Measurements from ENCODE around the gene FNDC11.
A peak's percentile ranks its signal among the peaks of the same experiment; 100 is the strongest.

The FNDC11 gene

GRCh38 chr20:63572788-63573646 lies 19.1 kb downstream of the FNDC11 start:
- peak overlapping the region; percentile 76 for H3K4me3 ChIP-seq (ENCODE audit: low read length)
- no peaks in the 10 kb centered on the region for H3K36me3 ChIP-seq (ENCODE audit: insufficient read depth, low read length)
- H3K27ac ChIP-seq (ENCODE audit: low read depth, low read length), result no peak overlapping the region
- H3K27me3 ChIP-seq (ENCODE audit: insufficient read depth, low read length), result no peaks in the 10 kb centered on the region; the same call in 1 of the 2 replicates
- H3K9me3 ChIP-seq (ENCODE audit: insufficient read depth, low read depth, low read length), result no peaks in the 10 kb centered on the region
- WGBS, result 90% methylated on average over 34 of the region's 34 CpGs
- no peaks in the 10 kb centered on the region for H3K4me1 ChIP-seq (ENCODE audit: insufficient read depth, low read length)
- no peak overlapping the region for H3K9ac ChIP-seq (ENCODE audit: low read depth, low read length)

GRCh38 chr20:63573647-63574131 lies 19.7 kb downstream of the FNDC11 start:
- H3K36me3 ChIP-seq (ENCODE audit: insufficient read depth, low read length), result no peaks in the 10 kb centered on the region
- H3K27me3 ChIP-seq (ENCODE audit: insufficient read depth, low read length), result no peaks in the 10 kb centered on the region; the same call in 1 of the 2 replicates
- H3K27ac ChIP-seq (ENCODE audit: low read depth, low read length), result no peak overlapping the region
- 7% methylated on average over 22 of the region's 24 CpGs for WGBS
- peak overlapping the region; percentile 76 for H3K4me3 ChIP-seq (ENCODE audit: low read length)
- peak overlapping the region; percentile 60; the same call in 1 of the 2 replicates for H3K9ac ChIP-seq (ENCODE audit: low read depth, low read length)
- no peaks in the 10 kb centered on the region for H3K9me3 ChIP-seq (ENCODE audit: insufficient read depth, low read depth, low read length)
- no peaks in the 10 kb centered on the region for H3K4me1 ChIP-seq (ENCODE audit: insufficient read depth, low read length)

GRCh38 chr20:63574156-63574828 lies 20.3 kb downstream of the FNDC11 start, which contains the start of gene HELZ2:
HELZ2 (minus strand) TSS chr20:63574239; CDS start chr20:63572385, 1,854 bp downstream.
- WGBS, result 8% methylated on average over 40 of the region's 40 CpGs
- H3K27me3 ChIP-seq (ENCODE audit: insufficient read depth, low read length), result no peaks in the 10 kb centered on the region; the same call in 1 of the 2 replicates
- H3K27ac ChIP-seq (ENCODE audit: low read depth, low read length), result no peak within 1 kb of the TSS
- H3K4me1 ChIP-seq (ENCODE audit: insufficient read depth, low read length), result no peaks in the 10 kb centered on the region
- peak within 1 kb of the TSS; percentile 76 for H3K4me3 ChIP-seq (ENCODE audit: low read length)
- no peaks in the 10 kb centered on the region for H3K9me3 ChIP-seq (ENCODE audit: insufficient read depth, low read depth, low read length)
- peak within 1 kb of the TSS; percentile 60; the same call in 1 of the 2 replicates for H3K9ac ChIP-seq (ENCODE audit: low read depth, low read length)
- H3K36me3 ChIP-seq (ENCODE audit: insufficient read depth, low read length), result no peaks in the 10 kb centered on the region

DNA sequence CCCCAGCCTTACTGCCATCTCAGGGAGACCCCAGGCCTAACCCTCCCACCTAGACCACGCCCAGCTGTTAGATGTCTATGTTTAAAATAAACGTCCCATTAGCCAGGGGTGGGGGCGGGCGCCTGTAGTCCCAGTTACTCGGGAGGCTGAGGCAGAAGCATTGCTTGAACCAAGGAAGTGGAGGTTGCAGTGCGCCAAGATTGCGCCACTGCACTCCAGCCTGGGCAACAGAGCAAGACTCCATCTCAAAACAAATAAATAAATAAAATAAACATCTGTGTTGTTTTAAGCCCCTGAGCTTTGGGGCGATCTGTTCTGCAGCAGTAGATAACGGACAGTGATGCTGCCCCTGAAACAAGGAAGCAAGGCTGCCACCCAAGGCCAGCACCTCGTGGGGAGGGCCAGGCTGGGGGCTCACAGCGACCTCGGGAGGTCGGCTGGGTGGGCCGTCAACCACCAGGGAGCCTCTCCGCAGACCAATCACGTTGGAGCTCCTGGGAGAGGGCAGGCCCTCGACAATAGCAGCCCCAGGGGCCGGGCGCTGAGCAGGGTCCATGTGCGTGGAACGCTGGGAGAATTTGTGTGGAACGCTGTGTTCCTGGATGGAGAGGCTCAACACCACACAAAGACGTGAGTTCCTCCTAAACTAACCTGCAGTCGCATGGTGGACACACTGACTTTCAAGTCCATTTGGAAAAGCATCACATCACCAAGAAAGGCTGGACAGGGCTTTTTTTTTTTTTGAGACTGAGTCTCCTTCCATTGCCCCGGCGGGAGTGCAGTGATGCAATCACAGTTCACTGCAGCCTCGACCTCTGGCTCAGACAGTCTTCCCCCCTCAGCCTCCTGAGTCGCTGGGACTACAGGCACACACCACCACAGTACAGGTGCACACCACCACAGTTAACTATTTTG lies 21.1 kb downstream of the FNDC11 start:
- Histone ChIP-seq H3K27ac (ENCODE audit: low read depth, low read length) (no peak overlapping the region), H3K9ac (ENCODE audit: low read depth, low read length) (no peak overlapping the region), H3K27me3 (ENCODE audit: insufficient read depth, low read length) (no peaks in the 10 kb centered on the region; the same call in 1 of the 2 replicates), H3K36me3 (ENCODE audit: insufficient read depth, low read length) (no peaks in the 10 kb centered on the region), H3K4me1 (ENCODE audit: insufficient read depth, low read length) (no peaks in the 10 kb centered on the region), H3K4me3 (ENCODE audit: low read length) (no peak overlapping the region), H3K9me3 (ENCODE audit: insufficient read depth, low read depth, low read length) (no peaks in the 10 kb centered on the region)
- WGBS, result 77% methylated on average over 28 of the region's 28 CpGs

DNA sequence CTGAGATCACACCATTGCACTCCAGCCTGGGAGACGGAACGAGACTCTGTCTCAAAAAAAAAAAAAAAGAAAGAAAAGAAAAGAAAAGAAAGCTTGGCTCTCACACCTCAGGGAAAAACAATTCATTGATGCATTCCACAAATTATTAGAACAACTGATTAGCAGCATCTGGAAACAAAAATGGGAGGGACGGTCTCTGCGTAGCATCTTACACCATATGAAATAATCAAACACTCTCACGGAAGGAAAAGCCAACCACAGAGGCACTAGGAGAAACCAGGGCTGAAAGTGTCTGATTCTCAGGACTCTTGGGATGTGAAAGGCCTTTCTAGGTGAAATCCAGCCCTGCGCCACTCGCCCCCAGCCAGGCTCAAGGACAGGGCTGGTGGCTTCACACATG lies 22.4 kb downstream of the FNDC11 start:
- Histone ChIP-seq H3K4me1 (ENCODE audit: insufficient read depth, low read length) (no peaks in the 10 kb centered on the region), H3K9ac (ENCODE audit: low read depth, low read length) (no peak overlapping the region), H3K36me3 (ENCODE audit: insufficient read depth, low read length) (no peaks in the 10 kb centered on the region), H3K9me3 (ENCODE audit: insufficient read depth, low read depth, low read length) (no peaks in the 10 kb centered on the region), H3K27ac (ENCODE audit: low read depth, low read length) (no peak overlapping the region), H3K4me3 (ENCODE audit: low read length) (no peak overlapping the region), H3K27me3 (ENCODE audit: insufficient read depth, low read length) (no peaks in the 10 kb centered on the region; the same call in 1 of the 2 replicates)
- 94% methylated on average over 6 of the region's 7 CpGs for WGBS

DNA sequence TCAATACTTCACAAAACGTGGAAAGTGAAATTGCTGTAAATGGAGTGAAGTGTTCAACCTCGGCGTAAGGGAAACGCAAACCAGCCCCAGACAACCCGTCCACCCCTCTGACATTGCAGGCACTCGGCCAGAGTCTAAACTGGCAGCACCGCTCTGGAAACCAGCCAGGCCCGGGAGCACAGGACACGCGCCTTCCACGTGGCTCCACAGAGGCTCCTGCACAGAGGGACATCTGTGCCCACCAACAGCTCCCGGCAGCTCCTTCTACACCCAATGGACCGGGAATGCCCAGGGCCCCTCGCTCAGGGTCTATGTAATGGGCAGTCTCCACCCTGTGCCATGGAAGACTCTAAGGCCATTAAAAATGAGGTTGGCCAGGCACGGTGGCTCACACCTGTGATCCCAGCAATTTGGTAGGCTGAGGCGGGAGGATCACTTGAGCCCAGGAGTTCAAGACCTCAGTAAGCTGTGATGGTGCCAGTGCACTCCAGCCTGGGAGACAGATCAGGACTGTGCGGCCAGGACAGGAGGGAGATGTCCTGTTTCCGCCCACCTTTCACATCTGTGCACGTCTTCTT lies 23.4 kb downstream of the FNDC11 start:
- no peaks in the 10 kb centered on the region for H3K9me3 ChIP-seq (ENCODE audit: insufficient read depth, low read depth, low read length)
- no peaks in the 10 kb centered on the region for H3K4me1 ChIP-seq (ENCODE audit: insufficient read depth, low read length)
- WGBS, result 95% methylated on average over 19 of the region's 19 CpGs
- H3K9ac ChIP-seq (ENCODE audit: low read depth, low read length), result no peak overlapping the region
- no peak overlapping the region for H3K27ac ChIP-seq (ENCODE audit: low read depth, low read length)
- H3K4me3 ChIP-seq (ENCODE audit: low read length), result no peak overlapping the region
- no peaks in the 10 kb centered on the region; the same call in 1 of the 2 replicates for H3K27me3 ChIP-seq (ENCODE audit: insufficient read depth, low read length)
- no peaks in the 10 kb centered on the region for H3K36me3 ChIP-seq (ENCODE audit: insufficient read depth, low read length)

DNA sequence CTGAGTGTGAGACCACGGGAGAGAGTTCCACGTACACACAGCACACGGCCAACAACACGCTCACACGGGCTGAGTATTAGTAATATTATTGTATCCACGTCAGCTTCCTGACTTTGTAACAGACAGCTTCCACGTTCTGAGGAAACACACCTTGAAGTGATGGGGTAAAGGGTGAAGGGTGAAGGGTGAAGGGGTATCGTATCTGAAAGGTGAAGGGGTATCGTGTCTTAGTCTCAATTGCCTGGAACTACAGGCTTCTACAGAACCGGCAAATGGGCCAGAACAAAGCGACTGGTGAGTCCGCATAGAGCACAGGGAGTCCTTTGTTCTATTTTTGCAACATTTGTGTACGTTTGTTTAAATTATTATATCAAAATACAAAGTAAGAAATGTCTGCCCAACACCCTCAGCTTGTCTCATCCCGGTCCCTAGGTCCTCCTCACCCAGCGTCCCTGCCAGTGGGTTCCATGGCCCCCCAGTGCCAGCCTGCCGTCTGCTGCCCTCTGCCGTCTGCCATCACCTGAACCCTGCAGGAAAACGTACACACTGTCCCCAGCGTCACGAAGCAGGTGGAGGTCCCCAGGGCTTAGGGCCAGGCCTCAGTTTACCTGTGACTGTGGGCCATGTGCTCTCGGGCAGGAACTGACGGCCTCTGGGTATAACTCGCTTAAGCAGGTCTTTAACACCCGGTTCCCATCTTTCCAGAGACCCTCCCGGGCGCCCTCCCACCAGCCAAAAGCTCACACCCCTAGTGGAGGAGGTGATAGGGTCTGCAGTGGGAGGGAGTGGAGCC lies 24.5 kb downstream of the FNDC11 start:
- H3K36me3 ChIP-seq (ENCODE audit: insufficient read depth, low read length), result no peaks in the 10 kb centered on the region
- H3K4me3 ChIP-seq (ENCODE audit: low read length), result no peak overlapping the region
- 94% methylated on average over 21 of the region's 26 CpGs for WGBS
- no peak overlapping the region for H3K9ac ChIP-seq (ENCODE audit: low read depth, low read length)
- H3K9me3 ChIP-seq (ENCODE audit: insufficient read depth, low read depth, low read length), result no peaks in the 10 kb centered on the region
- no peak overlapping the region for H3K27ac ChIP-seq (ENCODE audit: low read depth, low read length)
- H3K4me1 ChIP-seq (ENCODE audit: insufficient read depth, low read length), result no peaks in the 10 kb centered on the region
- H3K27me3 ChIP-seq (ENCODE audit: insufficient read depth, low read length), result no peaks in the 10 kb centered on the region; the same call in 1 of the 2 replicates

- Histone ChIP-seq H3K27me3 (ENCODE audit: insufficient read depth, low read length) (no peaks in the 10 kb centered on the region), H3K4me1 (ENCODE audit: insufficient read depth, low read length) (no peaks in the 10 kb centered on the region), H3K27ac (ENCODE audit: low read depth, low read length) (no peak overlapping the region), H3K9me3 (ENCODE audit: insufficient read depth, low read depth, low read length) (no peaks in the 10 kb centered on the region), H3K4me3 (ENCODE audit: low read length) (no peak overlapping the region), H3K36me3 (ENCODE audit: insufficient read depth, low read length) (no peaks in the 10 kb centered on the region), H3K9ac (ENCODE audit: low read depth, low read length) (no peak overlapping the region)
- WGBS, result 86% methylated on average over 19 of the region's 19 CpGs
Observed at GRCh38 chr20:63579017-63579694, 25.2 kb downstream of the FNDC11 start.

GRCh38 chr20:63580796-63581461 lies 27.0 kb downstream of the FNDC11 start:
- Histone ChIP-seq H3K9me3 (ENCODE audit: insufficient read depth, low read depth, low read length) (no peaks in the 10 kb centered on the region), H3K4me3 (ENCODE audit: low read length) (no peak overlapping the region), H3K36me3 (ENCODE audit: insufficient read depth, low read length) (no peaks in the 10 kb centered on the region), H3K4me1 (ENCODE audit: insufficient read depth, low read length) (no peaks in the 10 kb centered on the region), H3K27ac (ENCODE audit: low read depth, low read length) (no peak overlapping the region), H3K27me3 (ENCODE audit: insufficient read depth, low read length) (no peaks in the 10 kb centered on the region), H3K9ac (ENCODE audit: low read depth, low read length) (no peak overlapping the region)
- 80% methylated on average over 12 of the region's 12 CpGs for WGBS
